Measurements from ENCODE around the gene FOXK1. TPM values are rescaled to one million over a fixed set of nuclear protein-coding genes. Genes with fewer than 3 reads are reported as not detected.

The FOXK1 gene
- total and polyA plus RNA-seq, 9 of the 15 experiments (the other 6 are each of a cell fraction or from before 2014, with no cell fraction given), result 0.32 to 45.5 (median 8.1) TPM

DNA sequence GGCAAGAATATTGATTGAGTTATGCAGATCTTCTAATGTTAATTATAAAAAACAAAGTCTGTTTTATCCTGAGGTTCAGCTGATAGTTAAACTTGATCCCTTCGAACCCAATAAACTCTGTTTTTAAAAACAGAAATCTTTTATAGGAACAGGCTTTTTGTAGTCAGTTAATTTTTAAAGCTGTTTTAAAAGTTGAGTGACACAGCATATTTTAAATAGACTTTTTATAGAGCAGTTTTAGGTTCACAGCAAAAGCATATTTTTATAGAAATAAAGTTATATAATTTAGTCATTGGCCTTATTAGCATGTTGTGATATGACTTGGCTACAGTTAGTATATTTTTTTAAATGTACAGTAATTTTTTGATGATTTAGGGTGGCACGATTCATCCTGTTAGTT lies 11.1 kb downstream of the FOXK1 start (continued):
- TF ChIP-seq, protein P1, sequence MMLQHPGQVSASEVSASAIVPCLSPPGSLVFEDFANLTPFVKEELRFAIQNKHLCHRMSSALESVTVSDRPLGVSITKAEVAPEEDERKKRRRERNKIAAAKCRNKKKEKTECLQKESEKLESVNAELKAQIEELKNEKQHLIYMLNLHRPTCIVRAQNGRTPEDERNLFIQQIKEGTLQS (IDR thresholded peaks at IDR 0.05), result no peak
- TF ChIP-seq, protein P1 (CRISPR knock-in tag; conservative IDR thresholded peaks at IDR 0.05), result no peak
- peak; percentile 71 for TF ChIP-seq ZNF316 (IDR thresholded peaks at IDR 0.05)
- no peak for TF ChIP-seq CAMTA2 (CRISPR knock-in tag; conservative IDR thresholded peaks at IDR 0.05)
- peak; percentile 45; the same call in 1 of the 2 replicates for TF ChIP-seq NFE2L1 (tag; IDR thresholded peaks at IDR 0.05; ENCODE audit: borderline replicate concordance, low read depth)
- TF ChIP-seq, protein P2, sequence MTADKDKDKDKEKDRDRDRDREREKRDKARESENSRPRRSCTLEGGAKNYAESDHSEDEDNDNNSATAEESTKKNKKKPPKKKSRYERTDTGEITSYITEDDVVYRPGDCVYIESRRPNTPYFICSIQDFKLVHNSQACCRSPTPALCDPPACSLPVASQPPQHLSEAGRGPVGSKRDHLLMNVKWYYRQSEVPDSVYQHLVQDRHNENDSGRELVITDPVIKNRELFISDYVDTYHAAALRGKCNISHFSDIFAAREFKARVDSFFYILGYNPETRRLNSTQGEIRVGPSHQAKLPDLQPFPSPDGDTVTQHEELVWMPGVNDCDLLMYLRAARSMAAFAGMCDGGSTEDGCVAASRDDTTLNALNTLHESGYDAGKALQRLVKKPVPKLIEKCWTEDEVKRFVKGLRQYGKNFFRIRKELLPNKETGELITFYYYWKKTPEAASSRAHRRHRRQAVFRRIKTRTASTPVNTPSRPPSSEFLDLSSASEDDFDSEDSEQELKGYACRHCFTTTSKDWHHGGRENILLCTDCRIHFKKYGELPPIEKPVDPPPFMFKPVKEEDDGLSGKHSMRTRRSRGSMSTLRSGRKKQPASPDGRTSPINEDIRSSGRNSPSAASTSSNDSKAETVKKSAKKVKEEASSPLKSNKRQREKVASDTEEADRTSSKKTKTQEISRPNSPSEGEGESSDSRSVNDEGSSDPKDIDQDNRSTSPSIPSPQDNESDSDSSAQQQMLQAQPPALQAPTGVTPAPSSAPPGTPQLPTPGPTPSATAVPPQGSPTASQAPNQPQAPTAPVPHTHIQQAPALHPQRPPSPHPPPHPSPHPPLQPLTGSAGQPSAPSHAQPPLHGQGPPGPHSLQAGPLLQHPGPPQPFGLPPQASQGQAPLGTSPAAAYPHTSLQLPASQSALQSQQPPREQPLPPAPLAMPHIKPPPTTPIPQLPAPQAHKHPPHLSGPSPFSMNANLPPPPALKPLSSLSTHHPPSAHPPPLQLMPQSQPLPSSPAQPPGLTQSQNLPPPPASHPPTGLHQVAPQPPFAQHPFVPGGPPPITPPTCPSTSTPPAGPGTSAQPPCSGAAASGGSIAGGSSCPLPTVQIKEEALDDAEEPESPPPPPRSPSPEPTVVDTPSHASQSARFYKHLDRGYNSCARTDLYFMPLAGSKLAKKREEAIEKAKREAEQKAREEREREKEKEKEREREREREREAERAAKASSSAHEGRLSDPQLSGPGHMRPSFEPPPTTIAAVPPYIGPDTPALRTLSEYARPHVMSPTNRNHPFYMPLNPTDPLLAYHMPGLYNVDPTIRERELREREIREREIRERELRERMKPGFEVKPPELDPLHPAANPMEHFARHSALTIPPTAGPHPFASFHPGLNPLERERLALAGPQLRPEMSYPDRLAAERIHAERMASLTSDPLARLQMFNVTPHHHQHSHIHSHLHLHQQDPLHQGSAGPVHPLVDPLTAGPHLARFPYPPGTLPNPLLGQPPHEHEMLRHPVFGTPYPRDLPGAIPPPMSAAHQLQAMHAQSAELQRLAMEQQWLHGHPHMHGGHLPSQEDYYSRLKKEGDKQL (CRISPR knock-in tag; IDR thresholded peaks at IDR 0.05; ENCODE audit: borderline replicate concordance), result no peak

All from K562 (cell line).